MM.1S (cell line): ENCODE data around the gene BMPER.

Experiments
- DNase-seq: peaks from one replicate; pipeline ENCODE4 v3.0.0-alpha.2; 2015
- H2AFZ ChIP-seq: fragments of 300-600 bp; sonication (generic); 2 replicates; pipeline ENCODE4 v1.6.0; 2016; ENCODE audit warnings: antibody characterized with exemption, low read length
- H3F3A ChIP-seq: fragments of 300-600 bp; sonication (generic); 2 replicates; pipeline ENCODE4 v1.6.1; 2016; ENCODE audit warnings: mild to moderate bottlenecking, antibody characterized with exemption, low read length, moderate library complexity, mixed read lengths; ENCODE audit not compliant: insufficient read depth
- H3K27ac ChIP-seq: fragments of 300-600 bp; sonication (generic); 2 replicates; pipeline ENCODE4 v1.5.1; 2016; ENCODE audit warnings: mild to moderate bottlenecking, low read length
- H3K27me3 ChIP-seq: fragments of 300-600 bp; sonication (generic); replicated peaks from 2 replicates; pipeline ENCODE4 v1.6.0; 2016; ENCODE audit warnings: low read length; ENCODE audit not compliant: insufficient read depth
- H3K36me3 ChIP-seq: fragments of 300-600 bp; sonication (generic); replicated peaks from 2 replicates; pipeline ENCODE4 v1.6.1; 2016; ENCODE audit warnings: mild to moderate bottlenecking, low read length, mixed read lengths; ENCODE audit not compliant: insufficient read depth
- H3K4me1 ChIP-seq: fragments of 300-600 bp; sonication (generic); 2 replicates; pipeline ENCODE4 v1.6.1; 2016; ENCODE audit warnings: low read length, mixed read lengths
- H3K4me2 ChIP-seq: fragments of 300-600 bp; sonication (generic); 2 replicates; pipeline ENCODE4 v1.6.0; 2016; ENCODE audit warnings: low read depth, low read length
- H3K4me3 ChIP-seq: fragments of 300-600 bp; sonication (generic); 2 replicates; pipeline ENCODE4 v1.5.1; 2016; ENCODE audit warnings: low read length, mixed read lengths
- H3K79me2 ChIP-seq: fragments of 300-600 bp; sonication (generic); 2 replicates; pipeline ENCODE4 v1.6.1; 2016; ENCODE audit warnings: mixed run types, low read length, mixed read lengths
- H3K9ac ChIP-seq: fragments of 300-600 bp; sonication (generic); 2 replicates; pipeline ENCODE4 v1.6.1; 2016; ENCODE audit warnings: low read length, mixed read lengths
- H3K9me2 ChIP-seq: fragments of 300-600 bp; sonication (generic); replicated peaks from 2 replicates; pipeline ENCODE4 v1.6.1; 2016; ENCODE audit warnings: mild to moderate bottlenecking, low read length, mixed read lengths; ENCODE audit not compliant: insufficient read depth
- H3K9me3 ChIP-seq: fragments of 300-600 bp; sonication (generic); replicated peaks from 2 replicates; pipeline ENCODE4 v1.6.1; 2016; ENCODE audit warnings: mild to moderate bottlenecking, low read length, mixed read lengths; ENCODE audit not compliant: insufficient read depth
- H4K20me1 ChIP-seq: fragments of 300-600 bp; sonication (generic); 2 replicates; pipeline ENCODE4 v1.6.1; 2016; ENCODE audit warnings: mild to moderate bottlenecking, low read length, moderate library complexity, mixed read lengths; ENCODE audit not compliant: insufficient read depth
- EZH2 ChIP-seq: fragments of 300-600 bp; sonication (generic); optimal IDR thresholded peaks from 2 replicates; pipeline ENCODE3; 2017; ENCODE audit warnings: low read depth, mild to moderate bottlenecking, antibody characterized with exemption, low read length, mixed read lengths
- EZH2phosphoT487 ChIP-seq: fragments of 300-600 bp; sonication (generic); IDR thresholded peaks from 2 replicates; pipeline ENCODE4 v1.6.1; 2018; ENCODE audit warnings: antibody characterized with exemption, low read length
- TF ChIP-seq, protein P1 (sequence below): fragments of 300-600 bp; sonication (generic); IDR thresholded peaks from 2 replicates; pipeline ENCODE4 v1.5.1; 2016; ENCODE audit warnings: antibody characterized with exemption, low read length, mixed read lengths

BMPER gene

DNA sequence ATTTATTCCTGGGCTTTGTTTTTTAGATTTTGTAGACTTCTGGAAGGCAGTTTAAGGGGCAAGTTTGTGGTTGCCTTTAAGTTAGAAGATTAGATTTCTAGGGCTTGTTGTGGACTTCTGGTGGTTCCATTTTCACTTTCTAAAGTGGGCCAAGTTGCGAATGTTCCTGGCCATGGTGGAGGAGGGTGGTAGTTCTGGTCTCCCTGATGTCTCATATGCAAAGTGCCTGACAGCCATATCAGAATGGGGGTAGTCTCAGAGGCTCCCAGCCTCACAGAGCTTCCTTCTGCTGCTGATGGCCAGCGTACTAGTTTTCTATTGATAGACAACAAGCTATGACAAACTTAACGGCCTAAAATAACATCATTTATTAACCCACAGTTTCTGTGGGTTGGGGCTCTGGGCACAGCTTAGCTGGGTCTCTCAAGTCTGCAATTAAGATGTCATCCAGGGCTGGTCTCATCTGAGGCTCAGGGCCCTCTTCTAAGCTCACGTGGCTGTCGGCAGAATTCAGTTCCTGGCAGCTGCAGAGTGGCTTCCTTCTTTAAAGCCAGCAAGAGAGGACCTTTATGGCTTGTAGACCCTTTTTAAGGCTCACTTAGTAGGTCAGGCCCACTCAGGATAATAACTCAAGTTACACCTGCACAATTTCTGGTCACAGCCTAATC lies 44.8 kb downstream of the BMPER start:
- no peaks in the 10 kb centered on the region for H3K4me1 ChIP-seq
- no peaks in the 10 kb centered on the region for H4K20me1 ChIP-seq
- no peaks in the 10 kb centered on the region for H3K27me3 ChIP-seq
- no peaks in the 10 kb centered on the region for H3K79me2 ChIP-seq
- H3K4me3 ChIP-seq = no peak overlapping the region
- H3K9me3 ChIP-seq = no peaks in the 10 kb centered on the region
- H3K27ac ChIP-seq = no peak overlapping the region
- no peaks in the 10 kb centered on the region for H3K36me3 ChIP-seq
- no peaks in the 10 kb centered on the region for H3F3A ChIP-seq
- H3K4me2 ChIP-seq = no peak overlapping the region
- no peaks in the 10 kb centered on the region for H3K9me2 ChIP-seq
- peak; percentile 34 for DNase-seq
- TF ChIP-seq EZH2phosphoT487 = no peak
- TF ChIP-seq, protein P1, sequence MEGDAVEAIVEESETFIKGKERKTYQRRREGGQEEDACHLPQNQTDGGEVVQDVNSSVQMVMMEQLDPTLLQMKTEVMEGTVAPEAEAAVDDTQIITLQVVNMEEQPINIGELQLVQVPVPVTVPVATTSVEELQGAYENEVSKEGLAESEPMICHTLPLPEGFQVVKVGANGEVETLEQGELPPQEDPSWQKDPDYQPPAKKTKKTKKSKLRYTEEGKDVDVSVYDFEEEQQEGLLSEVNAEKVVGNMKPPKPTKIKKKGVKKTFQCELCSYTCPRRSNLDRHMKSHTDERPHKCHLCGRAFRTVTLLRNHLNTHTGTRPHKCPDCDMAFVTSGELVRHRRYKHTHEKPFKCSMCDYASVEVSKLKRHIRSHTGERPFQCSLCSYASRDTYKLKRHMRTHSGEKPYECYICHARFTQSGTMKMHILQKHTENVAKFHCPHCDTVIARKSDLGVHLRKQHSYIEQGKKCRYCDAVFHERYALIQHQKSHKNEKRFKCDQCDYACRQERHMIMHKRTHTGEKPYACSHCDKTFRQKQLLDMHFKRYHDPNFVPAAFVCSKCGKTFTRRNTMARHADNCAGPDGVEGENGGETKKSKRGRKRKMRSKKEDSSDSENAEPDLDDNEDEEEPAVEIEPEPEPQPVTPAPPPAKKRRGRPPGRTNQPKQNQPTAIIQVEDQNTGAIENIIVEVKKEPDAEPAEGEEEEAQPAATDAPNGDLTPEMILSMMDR = no peak
- TF ChIP-seq EZH2 = no peak
- no peak overlapping the region for H3K9ac ChIP-seq
- peak overlapping the region; percentile 24; the same call in 1 of the 2 replicates for H2AFZ ChIP-seq

DNA sequence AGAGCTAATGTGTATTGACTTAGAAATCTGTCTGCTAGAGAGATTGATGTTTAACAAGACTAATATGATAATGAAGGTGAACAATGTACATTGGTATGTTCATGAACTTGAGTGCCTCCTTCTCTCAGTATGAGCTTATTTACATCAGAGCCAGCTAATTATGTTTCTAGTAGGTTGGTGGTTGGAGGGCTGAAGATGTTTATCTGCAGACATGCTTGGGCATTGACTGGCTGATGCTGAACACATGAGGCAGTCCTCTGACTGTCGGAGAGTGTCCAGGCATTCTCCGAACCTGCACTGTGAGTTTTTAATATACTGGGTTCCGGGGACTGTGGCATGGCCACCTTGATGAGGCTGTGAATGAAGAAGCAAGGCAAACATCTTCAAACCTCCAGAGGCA lies 47.5 kb downstream of the BMPER start:
- H2AFZ ChIP-seq = no peak overlapping the region; the same call in 1 of the 2 replicates
- H3K79me2 ChIP-seq = no peaks in the 10 kb centered on the region
- H3K9me2 ChIP-seq = no peaks in the 10 kb centered on the region
- H3K4me2 ChIP-seq = no peak overlapping the region
- no peaks in the 10 kb centered on the region for H3K27me3 ChIP-seq
- no peaks in the 10 kb centered on the region for H3K4me1 ChIP-seq
- TF ChIP-seq, protein P1 = no peak
- TF ChIP-seq EZH2 = no peak
- no peak for TF ChIP-seq EZH2phosphoT487
- H4K20me1 ChIP-seq = no peaks in the 10 kb centered on the region
- no peaks in the 10 kb centered on the region for H3K9me3 ChIP-seq
- H3K4me3 ChIP-seq = no peak overlapping the region
- H3K27ac ChIP-seq = no peak overlapping the region
- no peaks in the 10 kb centered on the region for H3K36me3 ChIP-seq
- no peak overlapping the region for H3K9ac ChIP-seq
- DNase-seq = no peak
- H3F3A ChIP-seq = no peaks in the 10 kb centered on the region

DNA sequence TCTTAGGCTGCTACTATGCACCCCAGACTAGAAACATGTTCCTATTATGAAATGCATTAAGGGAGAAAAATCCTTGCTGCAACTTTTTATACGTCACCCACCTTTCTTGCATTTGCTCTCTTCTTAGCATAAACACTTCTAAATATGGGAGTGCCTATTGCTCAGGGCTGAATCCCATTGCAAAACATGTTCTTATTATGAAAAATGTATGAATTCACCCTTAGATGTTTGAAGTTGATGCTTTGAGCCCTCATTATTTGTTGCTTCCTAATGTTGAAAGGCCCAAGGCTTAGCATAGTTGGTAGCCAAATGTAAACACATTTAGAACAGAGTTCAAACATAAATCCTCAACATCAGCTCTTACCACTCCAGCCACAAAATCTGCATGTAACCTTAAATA lies 52.8 kb downstream of the BMPER start:
- no peaks in the 10 kb centered on the region for H3K4me1 ChIP-seq
- TF ChIP-seq EZH2 (no peak), EZH2phosphoT487 (no peak)
- TF ChIP-seq, protein P1 = no peak
- no peaks in the 10 kb centered on the region for H3K9me3 ChIP-seq
- H3K79me2 ChIP-seq = no peaks in the 10 kb centered on the region
- H4K20me1 ChIP-seq = no peaks in the 10 kb centered on the region
- H3F3A ChIP-seq = no peaks in the 10 kb centered on the region
- H3K4me2 ChIP-seq = no peak overlapping the region
- H3K9me2 ChIP-seq = no peaks in the 10 kb centered on the region
- no peaks in the 10 kb centered on the region for H3K36me3 ChIP-seq
- no peak overlapping the region for H3K4me3 ChIP-seq
- no peak overlapping the region for H3K9ac ChIP-seq
- DNase-seq = no peak
- H3K27me3 ChIP-seq = no peaks in the 10 kb centered on the region
- no peak overlapping the region for H2AFZ ChIP-seq
- no peak overlapping the region for H3K27ac ChIP-seq
